ENCODE results near the gene C1QC. TPM values are rescaled to one million over a fixed set of nuclear protein-coding genes. Genes with fewer than 3 reads are reported as not detected.

Gene C1QC
- total and polyA plus RNA-seq, 4 donors, result 52.9 to 242 (median 104) TPM

GRCh38 chr1:22613572-22613918, 29.9 kb upstream of the C1QC start:
- WGBS, result 58% methylated on average over 5 of the region's 5 CpGs
- peaks cover 0 to 13% (median 4%) of the 10 kb centered on the region in 4 donors for H3K27me3 ChIP-seq (ENCODE audit: control insufficient read depth in 4 of 4, insufficient read depth in 4 of 4, low read length in 3 of 4)
- H3K4me3 ChIP-seq (ENCODE audit: low read depth in 1 of 3, low read length in 3 of 3), result no peak overlapping the region
- TF ChIP-seq EGR1 (IDR thresholded peaks at IDR 0.05; ENCODE audit: low read depth in 2 of 2), result no peak
- no peak for TF ChIP-seq JUND (IDR thresholded peaks at IDR 0.05)
- no peak for TF ChIP-seq FOXA1 (IDR thresholded peaks at IDR 0.05)
- no peak for TF ChIP-seq HNF4G (IDR thresholded peaks at IDR 0.05)
- no peak for TF ChIP-seq TAF1 (conservative IDR thresholded peaks at IDR 0.05)
- no peak for TF ChIP-seq RXRA (IDR thresholded peaks at IDR 0.05)
- no peak for TF ChIP-seq HNF4A (conservative IDR thresholded peaks at IDR 0.05)
- TF ChIP-seq GABPA (IDR thresholded peaks at IDR 0.05 in 1 of 2, conservative IDR thresholded peaks at IDR 0.05 in 1 of 2), result no peak
- no peak for TF ChIP-seq FOXA2 (IDR thresholded peaks at IDR 0.05)
- TF ChIP-seq RAD21 (IDR thresholded peaks at IDR 0.05), result no peak
- TF ChIP-seq, protein P1, sequence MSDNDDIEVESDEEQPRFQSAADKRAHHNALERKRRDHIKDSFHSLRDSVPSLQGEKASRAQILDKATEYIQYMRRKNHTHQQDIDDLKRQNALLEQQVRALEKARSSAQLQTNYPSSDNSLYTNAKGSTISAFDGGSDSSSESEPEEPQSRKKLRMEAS (IDR thresholded peaks at IDR 0.05), result no peak
- no peak for TF ChIP-seq NR2F2 (IDR thresholded peaks at IDR 0.05)
- TF ChIP-seq, protein P2, sequence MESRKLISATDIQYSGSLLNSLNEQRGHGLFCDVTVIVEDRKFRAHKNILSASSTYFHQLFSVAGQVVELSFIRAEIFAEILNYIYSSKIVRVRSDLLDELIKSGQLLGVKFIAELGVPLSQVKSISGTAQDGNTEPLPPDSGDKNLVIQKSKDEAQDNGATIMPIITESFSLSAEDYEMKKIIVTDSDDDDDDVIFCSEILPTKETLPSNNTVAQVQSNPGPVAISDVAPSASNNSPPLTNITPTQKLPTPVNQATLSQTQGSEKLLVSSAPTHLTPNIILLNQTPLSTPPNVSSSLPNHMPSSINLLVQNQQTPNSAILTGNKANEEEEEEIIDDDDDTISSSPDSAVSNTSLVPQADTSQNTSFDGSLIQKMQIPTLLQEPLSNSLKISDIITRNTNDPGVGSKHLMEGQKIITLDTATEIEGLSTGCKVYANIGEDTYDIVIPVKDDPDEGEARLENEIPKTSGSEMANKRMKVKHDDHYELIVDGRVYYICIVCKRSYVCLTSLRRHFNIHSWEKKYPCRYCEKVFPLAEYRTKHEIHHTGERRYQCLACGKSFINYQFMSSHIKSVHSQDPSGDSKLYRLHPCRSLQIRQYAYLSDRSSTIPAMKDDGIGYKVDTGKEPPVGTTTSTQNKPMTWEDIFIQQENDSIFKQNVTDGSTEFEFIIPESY (IDR thresholded peaks at IDR 0.05), result no peak
- TF ChIP-seq, protein P3, sequence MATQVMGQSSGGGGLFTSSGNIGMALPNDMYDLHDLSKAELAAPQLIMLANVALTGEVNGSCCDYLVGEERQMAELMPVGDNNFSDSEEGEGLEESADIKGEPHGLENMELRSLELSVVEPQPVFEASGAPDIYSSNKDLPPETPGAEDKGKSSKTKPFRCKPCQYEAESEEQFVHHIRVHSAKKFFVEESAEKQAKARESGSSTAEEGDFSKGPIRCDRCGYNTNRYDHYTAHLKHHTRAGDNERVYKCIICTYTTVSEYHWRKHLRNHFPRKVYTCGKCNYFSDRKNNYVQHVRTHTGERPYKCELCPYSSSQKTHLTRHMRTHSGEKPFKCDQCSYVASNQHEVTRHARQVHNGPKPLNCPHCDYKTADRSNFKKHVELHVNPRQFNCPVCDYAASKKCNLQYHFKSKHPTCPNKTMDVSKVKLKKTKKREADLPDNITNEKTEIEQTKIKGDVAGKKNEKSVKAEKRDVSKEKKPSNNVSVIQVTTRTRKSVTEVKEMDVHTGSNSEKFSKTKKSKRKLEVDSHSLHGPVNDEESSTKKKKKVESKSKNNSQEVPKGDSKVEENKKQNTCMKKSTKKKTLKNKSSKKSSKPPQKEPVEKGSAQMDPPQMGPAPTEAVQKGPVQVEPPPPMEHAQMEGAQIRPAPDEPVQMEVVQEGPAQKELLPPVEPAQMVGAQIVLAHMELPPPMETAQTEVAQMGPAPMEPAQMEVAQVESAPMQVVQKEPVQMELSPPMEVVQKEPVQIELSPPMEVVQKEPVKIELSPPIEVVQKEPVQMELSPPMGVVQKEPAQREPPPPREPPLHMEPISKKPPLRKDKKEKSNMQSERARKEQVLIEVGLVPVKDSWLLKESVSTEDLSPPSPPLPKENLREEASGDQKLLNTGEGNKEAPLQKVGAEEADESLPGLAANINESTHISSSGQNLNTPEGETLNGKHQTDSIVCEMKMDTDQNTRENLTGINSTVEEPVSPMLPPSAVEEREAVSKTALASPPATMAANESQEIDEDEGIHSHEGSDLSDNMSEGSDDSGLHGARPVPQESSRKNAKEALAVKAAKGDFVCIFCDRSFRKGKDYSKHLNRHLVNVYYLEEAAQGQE (IDR thresholded peaks at IDR 0.05), result no peak
- TF ChIP-seq SP1 (IDR thresholded peaks at IDR 0.05), result no peak
- TF ChIP-seq, protein P4, sequence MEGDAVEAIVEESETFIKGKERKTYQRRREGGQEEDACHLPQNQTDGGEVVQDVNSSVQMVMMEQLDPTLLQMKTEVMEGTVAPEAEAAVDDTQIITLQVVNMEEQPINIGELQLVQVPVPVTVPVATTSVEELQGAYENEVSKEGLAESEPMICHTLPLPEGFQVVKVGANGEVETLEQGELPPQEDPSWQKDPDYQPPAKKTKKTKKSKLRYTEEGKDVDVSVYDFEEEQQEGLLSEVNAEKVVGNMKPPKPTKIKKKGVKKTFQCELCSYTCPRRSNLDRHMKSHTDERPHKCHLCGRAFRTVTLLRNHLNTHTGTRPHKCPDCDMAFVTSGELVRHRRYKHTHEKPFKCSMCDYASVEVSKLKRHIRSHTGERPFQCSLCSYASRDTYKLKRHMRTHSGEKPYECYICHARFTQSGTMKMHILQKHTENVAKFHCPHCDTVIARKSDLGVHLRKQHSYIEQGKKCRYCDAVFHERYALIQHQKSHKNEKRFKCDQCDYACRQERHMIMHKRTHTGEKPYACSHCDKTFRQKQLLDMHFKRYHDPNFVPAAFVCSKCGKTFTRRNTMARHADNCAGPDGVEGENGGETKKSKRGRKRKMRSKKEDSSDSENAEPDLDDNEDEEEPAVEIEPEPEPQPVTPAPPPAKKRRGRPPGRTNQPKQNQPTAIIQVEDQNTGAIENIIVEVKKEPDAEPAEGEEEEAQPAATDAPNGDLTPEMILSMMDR (IDR thresholded peaks at IDR 0.05; ENCODE audit: low read depth, low read length, missing input control), result no peak
- no peak for TF ChIP-seq YY1 (IDR thresholded peaks at IDR 0.05)
- no peak for TF ChIP-seq ATF3 (IDR thresholded peaks at IDR 0.05)
- no peaks in the 10 kb centered on the region for H3K4me1 ChIP-seq (ENCODE audit: control insufficient read depth in 4 of 4, insufficient read depth in 4 of 4, low read length in 3 of 4)
- H3K9ac ChIP-seq (ENCODE audit: low read depth in 1 of 2, low read length in 2 of 2), result no peak overlapping the region
- DNase-seq (ENCODE audit: low spot score), result no peak
- peaks cover 0 to 2% (median 0%) of the 10 kb centered on the region in 4 donors for H3K9me3 ChIP-seq (ENCODE audit: control insufficient read depth in 4 of 4, low read length in 3 of 4)
- no peaks in the 10 kb centered on the region for H3K36me3 ChIP-seq (ENCODE audit: control insufficient read depth in 4 of 4, insufficient read depth in 3 of 4, low read depth in 1 of 4, low read length in 3 of 4)
- H3K27ac ChIP-seq (ENCODE audit: low read depth in 1 of 2, low read length in 2 of 2), result no peak overlapping the region

Data from liver (tissue), 9 donors.